Uterus (tissue), 2 donors: ENCODE data around the gene PMM2.

ENCODE experiments used
- CTCF ChIP-seq, 4 experiments: fragments of 200-600 bp in 2 of 4; fragments of 450-650 bp in 2 of 4; sonication (generic) in 2 of 4; IDR thresholded peaks; one replicate each; pipeline ENCODE4 v1.5.1; 2016 to 2019; ENCODE audit warnings: antibody characterized with exemption in 4 of 4, mild to moderate bottlenecking in 2 of 4, moderate library complexity in 1 of 4
- POLR2A ChIP-seq, 2 donors: fragments of 450-650 bp; IDR thresholded peaks; one replicate each; pipeline ENCODE4 v1.6.1; 2016; ENCODE audit warnings: antibody characterized with exemption in 2 of 2, mild to moderate bottlenecking in 1 of 2, moderate library complexity in 1 of 2

- TF ChIP-seq CTCF (IDR thresholded peaks at IDR 0.05) (no peak), POLR2A (IDR thresholded peaks at IDR 0.05) (no peak)
Observed at GRCh38 chr16:8848939-8849391, 51.3 kb downstream of the PMM2 start.
